ENCODE measurements around the gene AUP1. TPM values are rescaled to one million over a fixed set of nuclear protein-coding genes. Genes with fewer than 3 reads are reported as not detected.

The AUP1 gene
- total and polyA plus RNA-seq, 2 donors (not counting 3 experiments of a cell fraction or from before 2014, with no cell fraction given): 103 to 187 TPM

DNA sequence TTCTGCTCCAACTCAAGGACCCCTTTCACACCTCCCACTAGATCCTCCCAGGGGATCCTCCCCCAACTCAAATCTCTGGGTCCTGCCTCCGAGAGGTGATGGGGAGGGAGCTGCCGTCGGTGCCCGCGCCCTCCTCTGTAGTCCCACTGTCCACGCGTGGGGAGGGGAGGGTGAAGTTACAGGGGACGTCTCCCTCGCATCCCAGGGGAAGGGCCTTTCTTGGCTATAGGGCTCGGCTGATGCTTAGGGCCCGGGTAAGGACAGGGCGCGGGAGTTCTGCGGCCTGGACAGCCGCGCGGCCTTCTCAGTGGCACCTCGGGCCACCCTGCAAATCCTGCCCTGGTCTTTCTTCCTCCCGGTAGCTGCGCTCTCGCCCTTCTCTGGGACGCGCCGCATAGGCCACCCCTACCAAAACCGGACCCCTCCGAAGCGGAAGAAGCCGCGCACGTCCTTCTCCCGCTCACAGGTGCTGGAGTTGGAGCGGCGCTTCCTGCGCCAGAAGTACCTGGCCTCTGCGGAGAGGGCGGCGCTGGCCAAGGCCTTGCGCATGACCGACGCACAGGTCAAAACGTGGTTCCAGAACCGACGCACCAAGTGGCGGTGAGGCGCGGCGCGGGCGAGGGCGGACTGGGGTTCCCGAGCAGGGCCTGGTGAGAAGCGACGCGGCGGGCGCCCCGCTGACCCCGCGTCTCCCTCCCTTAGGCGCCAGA lies 14.1 kb downstream of the AUP1 start:
- no peaks in the 10 kb centered on the region for H3K9me3 ChIP-seq (replicated peaks; ENCODE audit: control insufficient read depth, insufficient read depth, low read length)
- no peak for DNase-seq (ENCODE audit: low read depth, low spot score)
- no peak overlapping the region for H3K4me2 ChIP-seq (ENCODE audit: insufficient read depth, low read length)
- CTCF ChIA-PET: interaction anchor here (1.4 kb wide), 1 partner anchor 8 kb away, joined by 3 read pairs; no protein-coding TSS in a partner anchor
- POLR2A ChIA-PET: no interaction called here
- no peak for FAIRE-seq
- intact Hi-C loops (cut with micrococcal nuclease) (no loop called here), dilution Hi-C loops (cut with MboI; ENCODE audit: extremely low pct_ligation_motif_present, low sequenced_read_pairs) (no loop called here)
- BruUV-seq (replicated peaks): no TSS peak
- no peaks in the 10 kb centered on the region for H3K36me3 ChIP-seq (ENCODE audit: control insufficient read depth in 2 of 2, extremely low read depth in 1 of 2, insufficient read depth in 2 of 2, low read length in 2 of 2)
- TF ChIP-seq CTCF (IDR thresholded peaks at IDR 0.05; ENCODE audit: extremely low read depth in 1 of 2, insufficient read depth in 1 of 2, low read depth in 1 of 2, low read length in 2 of 2) (no peak), EZH2 (IDR thresholded peaks at IDR 0.05; ENCODE audit: borderline replicate concordance, low read depth, low read length, severe bottlenecking) (peak; percentile 99)
- H4K20me1 ChIP-seq (replicated peaks; ENCODE audit: control insufficient read depth, extremely low read depth, insufficient read depth, low read length): no peaks in the 10 kb centered on the region
- H3K27me3 ChIP-seq (ENCODE audit: control insufficient read depth in 2 of 2, insufficient read depth in 2 of 2, low read length in 2 of 2): peaks cover 86 to 98% of the 10 kb centered on the region in 2 experiments
- H3K79me2 ChIP-seq (ENCODE audit: control insufficient read depth, insufficient read depth, low read length): no peaks in the 10 kb centered on the region
- H3K9ac ChIP-seq (replicated peaks; ENCODE audit: extremely low read depth, insufficient read depth, low read length): no peak overlapping the region
- peaks cover 7% of the 10 kb centered on the region for H3K4me1 ChIP-seq (ENCODE audit: control insufficient read depth, extremely low read depth, insufficient read depth, low read length)
- no peaks in the 10 kb centered on the region for H3K9me1 ChIP-seq (replicated peaks; ENCODE audit: control insufficient read depth, extremely low read depth, insufficient read depth, low read length)
- no peak overlapping the region for H3K4me3 ChIP-seq (replicated peaks in 1 of 3; ENCODE audit: insufficient read depth in 1 of 3, low read depth in 1 of 3, low read length in 3 of 3)
- peak overlapping the region; percentile 69 for H2AFZ ChIP-seq (ENCODE audit: low read depth, low read length)
- H3K27ac ChIP-seq (ENCODE audit: insufficient read depth, low read depth, low read length): no peak overlapping the region

Data from endothelial cell of umbilical vein (primary cell).